ENCODE results near the gene NUMB.

DNA sequence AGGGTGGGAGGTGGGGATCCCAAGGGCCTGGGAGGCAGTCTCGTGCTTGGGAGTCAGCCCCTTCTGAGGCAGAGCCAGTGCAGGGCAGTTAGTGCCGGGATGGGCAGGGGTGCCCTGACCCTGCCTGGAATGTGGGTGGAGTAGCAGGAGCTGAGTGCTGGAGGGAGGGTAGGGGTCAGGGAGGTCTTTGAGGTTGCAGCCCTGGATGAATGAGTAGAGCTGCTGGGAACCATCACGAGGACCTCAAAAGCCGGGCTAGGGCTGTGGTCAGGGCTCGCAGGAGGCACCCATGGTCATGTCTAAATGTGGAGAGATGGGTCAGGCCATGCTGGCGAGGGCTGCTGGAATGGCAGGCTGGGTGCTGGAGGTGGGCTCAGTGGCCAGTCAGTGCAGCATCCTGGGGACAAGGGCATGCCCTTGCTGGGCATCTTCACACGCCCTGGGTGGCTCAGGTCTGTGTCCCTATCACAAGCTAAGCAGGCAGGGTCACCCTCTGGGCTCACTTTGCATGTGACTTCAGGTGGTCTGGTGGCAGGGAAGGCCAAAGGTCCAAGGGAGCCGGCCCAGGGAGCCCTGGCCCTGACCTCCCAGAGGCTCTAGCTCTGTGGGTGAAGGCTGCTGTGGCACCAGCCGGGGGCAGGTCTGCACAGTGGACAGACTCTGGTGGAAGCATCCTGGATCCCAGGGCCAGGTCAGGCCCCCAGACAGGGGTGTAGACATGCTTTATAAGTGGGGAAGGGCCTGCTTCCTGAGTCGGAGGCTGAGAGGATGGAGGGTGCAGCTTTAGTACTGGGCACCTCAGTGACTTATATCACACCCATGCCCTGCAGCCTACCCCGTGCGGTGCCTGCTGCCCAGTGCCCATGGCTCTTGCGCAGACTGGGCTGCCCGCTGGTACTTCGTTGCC is 196.6 kb downstream of the NUMB start:
- TF ChIP-seq, protein P1, sequence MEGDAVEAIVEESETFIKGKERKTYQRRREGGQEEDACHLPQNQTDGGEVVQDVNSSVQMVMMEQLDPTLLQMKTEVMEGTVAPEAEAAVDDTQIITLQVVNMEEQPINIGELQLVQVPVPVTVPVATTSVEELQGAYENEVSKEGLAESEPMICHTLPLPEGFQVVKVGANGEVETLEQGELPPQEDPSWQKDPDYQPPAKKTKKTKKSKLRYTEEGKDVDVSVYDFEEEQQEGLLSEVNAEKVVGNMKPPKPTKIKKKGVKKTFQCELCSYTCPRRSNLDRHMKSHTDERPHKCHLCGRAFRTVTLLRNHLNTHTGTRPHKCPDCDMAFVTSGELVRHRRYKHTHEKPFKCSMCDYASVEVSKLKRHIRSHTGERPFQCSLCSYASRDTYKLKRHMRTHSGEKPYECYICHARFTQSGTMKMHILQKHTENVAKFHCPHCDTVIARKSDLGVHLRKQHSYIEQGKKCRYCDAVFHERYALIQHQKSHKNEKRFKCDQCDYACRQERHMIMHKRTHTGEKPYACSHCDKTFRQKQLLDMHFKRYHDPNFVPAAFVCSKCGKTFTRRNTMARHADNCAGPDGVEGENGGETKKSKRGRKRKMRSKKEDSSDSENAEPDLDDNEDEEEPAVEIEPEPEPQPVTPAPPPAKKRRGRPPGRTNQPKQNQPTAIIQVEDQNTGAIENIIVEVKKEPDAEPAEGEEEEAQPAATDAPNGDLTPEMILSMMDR (IDR thresholded peaks at IDR 0.05; ENCODE audit: low read depth, low read length) = no peak
- TF ChIP-seq EZH2phosphoT487 (IDR thresholded peaks at IDR 0.05; ENCODE audit: low read depth) = no peak

Measured in OCI-LY3 (cell line).